ENCODE results near the gene POMT2.

DNA sequence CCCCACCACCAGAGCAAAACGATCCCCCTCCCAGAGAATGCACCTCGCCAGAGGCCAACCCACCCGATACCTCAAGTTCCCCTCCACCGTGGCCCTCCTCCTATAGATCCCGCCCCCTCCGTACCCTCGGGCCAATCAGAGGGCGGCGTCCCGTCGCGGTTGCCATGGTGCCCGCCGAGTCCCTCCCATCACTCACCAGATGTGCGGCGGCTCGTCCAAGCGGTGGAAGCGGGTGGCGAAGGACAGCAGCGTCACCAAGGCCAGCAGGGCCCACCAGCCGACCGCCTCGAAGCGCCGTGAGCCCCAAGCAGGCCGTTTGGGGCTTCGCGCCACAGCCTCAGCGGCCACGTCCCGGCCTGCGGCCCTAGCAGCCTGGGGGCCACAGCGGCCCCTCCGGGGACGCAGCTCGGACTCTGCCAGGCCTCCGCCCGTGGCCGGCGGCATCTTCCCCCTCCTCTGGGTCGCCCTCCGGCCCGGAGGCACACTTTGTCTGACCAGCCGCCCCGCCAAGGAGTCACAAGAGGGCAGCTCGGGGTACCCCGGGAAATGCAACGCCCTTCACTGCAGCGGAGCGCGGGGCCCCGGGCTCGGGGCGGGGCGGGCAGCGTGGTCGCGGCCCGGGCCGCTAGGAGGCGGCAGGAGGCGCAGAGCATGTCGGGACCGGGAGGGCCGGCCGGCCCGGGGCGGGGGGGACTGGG is at the start of gene POMT2:
- no peak for TF ChIP-seq POLR2A (IDR thresholded peaks at IDR 0.05)
- TF ChIP-seq, protein P1, sequence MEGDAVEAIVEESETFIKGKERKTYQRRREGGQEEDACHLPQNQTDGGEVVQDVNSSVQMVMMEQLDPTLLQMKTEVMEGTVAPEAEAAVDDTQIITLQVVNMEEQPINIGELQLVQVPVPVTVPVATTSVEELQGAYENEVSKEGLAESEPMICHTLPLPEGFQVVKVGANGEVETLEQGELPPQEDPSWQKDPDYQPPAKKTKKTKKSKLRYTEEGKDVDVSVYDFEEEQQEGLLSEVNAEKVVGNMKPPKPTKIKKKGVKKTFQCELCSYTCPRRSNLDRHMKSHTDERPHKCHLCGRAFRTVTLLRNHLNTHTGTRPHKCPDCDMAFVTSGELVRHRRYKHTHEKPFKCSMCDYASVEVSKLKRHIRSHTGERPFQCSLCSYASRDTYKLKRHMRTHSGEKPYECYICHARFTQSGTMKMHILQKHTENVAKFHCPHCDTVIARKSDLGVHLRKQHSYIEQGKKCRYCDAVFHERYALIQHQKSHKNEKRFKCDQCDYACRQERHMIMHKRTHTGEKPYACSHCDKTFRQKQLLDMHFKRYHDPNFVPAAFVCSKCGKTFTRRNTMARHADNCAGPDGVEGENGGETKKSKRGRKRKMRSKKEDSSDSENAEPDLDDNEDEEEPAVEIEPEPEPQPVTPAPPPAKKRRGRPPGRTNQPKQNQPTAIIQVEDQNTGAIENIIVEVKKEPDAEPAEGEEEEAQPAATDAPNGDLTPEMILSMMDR (IDR thresholded peaks at IDR 0.05): peak; percentile 50 to 84 (median 64)
